Measurements from ENCODE around the gene PDX1.

GRCh38 chr13:27907121-27907787 is 12.5 kb upstream of the PDX1 start:
- TF ChIP-seq CTCF (IDR thresholded peaks at IDR 0.05; ENCODE audit: low read length), result no peak
- TF ChIP-seq EZH2 (IDR thresholded peaks at IDR 0.05; ENCODE audit: borderline replicate concordance, low read length), result no peak
